Liver (tissue), 3 donors: ENCODE results near the gene CARM1.

Experiments used
- EGR1 ChIP-seq, 2 donors: IDR thresholded peaks; 2 replicates each; pipeline ENCODE4 v1.6.1; 2016 to 2018; ENCODE audit warnings: antibody characterized with exemption in 2 of 2, low read depth in 2 of 2
- FOXA1 ChIP-seq: IDR thresholded peaks from 2 replicates; pipeline ENCODE4 v1.6.1; 2016; ENCODE audit warnings: antibody characterized with exemption
- GABPA ChIP-seq, 2 donors: IDR thresholded peaks in 1 of 2; conservative IDR thresholded peaks in 1 of 2; 2 replicates each; pipeline ENCODE4 v1.6.1; 2016; ENCODE audit warnings: antibody characterized with exemption in 2 of 2, mild to moderate bottlenecking in 1 of 2, moderate library complexity in 1 of 2
- HNF4A ChIP-seq, 2 donors: conservative IDR thresholded peaks; 2 replicates each; pipeline ENCODE4 v1.6.1; 2016; ENCODE audit warnings: antibody characterized with exemption in 2 of 2, mild to moderate bottlenecking in 2 of 2
- NR2F2 ChIP-seq: IDR thresholded peaks from 2 replicates; pipeline ENCODE4 v1.6.1; 2016; ENCODE audit warnings: antibody characterized with exemption
- RAD21 ChIP-seq, 2 donors: IDR thresholded peaks; 2 replicates each; pipeline ENCODE4 v1.6.1; 2016; ENCODE audit warnings: antibody characterized with exemption in 2 of 2, mild to moderate bottlenecking in 2 of 2
- RXRA ChIP-seq, 2 donors: IDR thresholded peaks; 2 replicates each; pipeline ENCODE4 v1.6.1; 2017 to 2018; ENCODE audit warnings: antibody characterized with exemption in 2 of 2, mild to moderate bottlenecking in 1 of 2
- TAF1 ChIP-seq: conservative IDR thresholded peaks from 2 replicates; pipeline ENCODE4 v1.6.1; 2016; ENCODE audit warnings: antibody characterized with exemption, mild to moderate bottlenecking
- YY1 ChIP-seq: IDR thresholded peaks from 2 replicates; pipeline ENCODE4 v1.6.1; 2016; ENCODE audit warnings: antibody characterized with exemption, mild to moderate bottlenecking
- TF ChIP-seq, protein P1 (sequence below): fragments of 150-350 bp; IDR thresholded peaks from 2 replicates; pipeline ENCODE4 v1.5.1; 2017; ENCODE audit warnings: improper control_type of control experiment, low read depth, low read length; ENCODE audit not compliant: missing input control
- TF ChIP-seq, protein P2 (sequence below): IDR thresholded peaks from 2 replicates; pipeline ENCODE4 v1.6.1; 2016; ENCODE audit warnings: antibody characterized with exemption
- TF ChIP-seq, protein P3 (sequence below): IDR thresholded peaks from 2 replicates; pipeline ENCODE4 v1.6.1; 2016; ENCODE audit warnings: antibody characterized with exemption
- TF ChIP-seq, protein P4 (sequence below): IDR thresholded peaks from 2 replicates; pipeline ENCODE4 v1.6.1; 2016; ENCODE audit warnings: antibody characterized with exemption
- TF ChIP-seq, protein P5 (sequence below): IDR thresholded peaks from 2 replicates; pipeline ENCODE4 v1.6.1; 2016; ENCODE audit warnings: antibody characterized with exemption, mild to moderate bottlenecking
- donor health status: healthy.
- donor health status: healthy.

DNA sequence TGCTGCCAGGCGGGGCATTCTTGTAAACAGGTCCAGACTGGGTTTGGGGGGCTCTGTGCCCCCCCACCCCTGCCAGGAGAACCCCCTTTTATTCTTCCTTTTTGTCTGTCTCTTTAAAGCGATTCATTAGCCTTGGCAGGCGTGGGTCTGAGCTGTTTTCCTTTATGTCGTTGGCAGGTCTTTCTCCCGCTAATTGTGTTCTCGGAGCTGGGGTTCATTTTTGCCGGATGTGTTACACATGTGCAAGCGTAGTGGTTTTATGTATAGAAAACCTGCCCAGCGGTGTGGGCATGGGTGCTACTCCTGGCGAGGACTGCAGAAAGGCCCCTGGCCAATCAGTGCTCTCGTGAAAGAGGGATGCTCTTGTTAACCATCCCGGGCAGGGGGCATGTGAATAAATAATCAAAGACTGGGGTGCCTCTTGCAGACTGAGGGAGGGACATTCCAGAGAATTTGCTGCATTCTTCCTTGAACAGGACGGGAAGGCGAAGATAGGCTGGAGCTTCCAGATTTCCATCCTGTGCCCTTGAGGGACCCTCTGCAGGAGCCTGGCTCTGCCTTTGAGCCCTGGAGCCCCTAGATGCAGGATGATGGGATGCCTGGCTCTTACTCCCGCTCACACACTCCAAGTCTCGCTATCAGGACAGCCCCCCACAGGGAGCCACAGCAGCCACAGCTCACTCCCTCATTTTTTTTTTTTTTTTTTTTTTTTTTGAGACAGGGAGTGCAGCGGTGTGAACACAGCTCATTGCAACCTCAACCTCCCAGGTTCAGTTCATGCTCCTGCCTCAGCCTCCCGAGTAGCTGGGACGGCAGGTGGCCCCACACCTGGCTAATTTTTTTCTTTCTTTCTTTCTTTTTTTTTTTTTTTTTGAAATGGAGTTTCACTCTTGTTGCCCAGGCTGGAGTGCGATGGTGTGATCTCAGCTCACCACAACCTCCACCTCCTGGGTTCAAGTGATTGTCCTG lies 14.1 kb downstream of the CARM1 start:
- no peak for TF ChIP-seq TAF1
- TF ChIP-seq, protein P1, sequence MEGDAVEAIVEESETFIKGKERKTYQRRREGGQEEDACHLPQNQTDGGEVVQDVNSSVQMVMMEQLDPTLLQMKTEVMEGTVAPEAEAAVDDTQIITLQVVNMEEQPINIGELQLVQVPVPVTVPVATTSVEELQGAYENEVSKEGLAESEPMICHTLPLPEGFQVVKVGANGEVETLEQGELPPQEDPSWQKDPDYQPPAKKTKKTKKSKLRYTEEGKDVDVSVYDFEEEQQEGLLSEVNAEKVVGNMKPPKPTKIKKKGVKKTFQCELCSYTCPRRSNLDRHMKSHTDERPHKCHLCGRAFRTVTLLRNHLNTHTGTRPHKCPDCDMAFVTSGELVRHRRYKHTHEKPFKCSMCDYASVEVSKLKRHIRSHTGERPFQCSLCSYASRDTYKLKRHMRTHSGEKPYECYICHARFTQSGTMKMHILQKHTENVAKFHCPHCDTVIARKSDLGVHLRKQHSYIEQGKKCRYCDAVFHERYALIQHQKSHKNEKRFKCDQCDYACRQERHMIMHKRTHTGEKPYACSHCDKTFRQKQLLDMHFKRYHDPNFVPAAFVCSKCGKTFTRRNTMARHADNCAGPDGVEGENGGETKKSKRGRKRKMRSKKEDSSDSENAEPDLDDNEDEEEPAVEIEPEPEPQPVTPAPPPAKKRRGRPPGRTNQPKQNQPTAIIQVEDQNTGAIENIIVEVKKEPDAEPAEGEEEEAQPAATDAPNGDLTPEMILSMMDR = no peak
- TF ChIP-seq RXRA (IDR thresholded peaks at IDR 0.05) = no peak
- no peak for TF ChIP-seq YY1
- TF ChIP-seq FOXA1 = no peak
- TF ChIP-seq, protein P2, sequence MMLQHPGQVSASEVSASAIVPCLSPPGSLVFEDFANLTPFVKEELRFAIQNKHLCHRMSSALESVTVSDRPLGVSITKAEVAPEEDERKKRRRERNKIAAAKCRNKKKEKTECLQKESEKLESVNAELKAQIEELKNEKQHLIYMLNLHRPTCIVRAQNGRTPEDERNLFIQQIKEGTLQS = no peak
- TF ChIP-seq, protein P3, sequence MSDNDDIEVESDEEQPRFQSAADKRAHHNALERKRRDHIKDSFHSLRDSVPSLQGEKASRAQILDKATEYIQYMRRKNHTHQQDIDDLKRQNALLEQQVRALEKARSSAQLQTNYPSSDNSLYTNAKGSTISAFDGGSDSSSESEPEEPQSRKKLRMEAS = no peak
- TF ChIP-seq EGR1 (IDR thresholded peaks at IDR 0.05; ENCODE audit: low read depth in 2 of 2) = no peak
- no peak for TF ChIP-seq RAD21 (IDR thresholded peaks at IDR 0.05)
- no peak for TF ChIP-seq HNF4A (conservative IDR thresholded peaks at IDR 0.05)
- TF ChIP-seq, protein P4, sequence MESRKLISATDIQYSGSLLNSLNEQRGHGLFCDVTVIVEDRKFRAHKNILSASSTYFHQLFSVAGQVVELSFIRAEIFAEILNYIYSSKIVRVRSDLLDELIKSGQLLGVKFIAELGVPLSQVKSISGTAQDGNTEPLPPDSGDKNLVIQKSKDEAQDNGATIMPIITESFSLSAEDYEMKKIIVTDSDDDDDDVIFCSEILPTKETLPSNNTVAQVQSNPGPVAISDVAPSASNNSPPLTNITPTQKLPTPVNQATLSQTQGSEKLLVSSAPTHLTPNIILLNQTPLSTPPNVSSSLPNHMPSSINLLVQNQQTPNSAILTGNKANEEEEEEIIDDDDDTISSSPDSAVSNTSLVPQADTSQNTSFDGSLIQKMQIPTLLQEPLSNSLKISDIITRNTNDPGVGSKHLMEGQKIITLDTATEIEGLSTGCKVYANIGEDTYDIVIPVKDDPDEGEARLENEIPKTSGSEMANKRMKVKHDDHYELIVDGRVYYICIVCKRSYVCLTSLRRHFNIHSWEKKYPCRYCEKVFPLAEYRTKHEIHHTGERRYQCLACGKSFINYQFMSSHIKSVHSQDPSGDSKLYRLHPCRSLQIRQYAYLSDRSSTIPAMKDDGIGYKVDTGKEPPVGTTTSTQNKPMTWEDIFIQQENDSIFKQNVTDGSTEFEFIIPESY = no peak
- TF ChIP-seq NR2F2 = no peak
- TF ChIP-seq GABPA (IDR thresholded peaks at IDR 0.05 in 1 of 2, conservative IDR thresholded peaks at IDR 0.05 in 1 of 2) = no peak
- TF ChIP-seq, protein P5, sequence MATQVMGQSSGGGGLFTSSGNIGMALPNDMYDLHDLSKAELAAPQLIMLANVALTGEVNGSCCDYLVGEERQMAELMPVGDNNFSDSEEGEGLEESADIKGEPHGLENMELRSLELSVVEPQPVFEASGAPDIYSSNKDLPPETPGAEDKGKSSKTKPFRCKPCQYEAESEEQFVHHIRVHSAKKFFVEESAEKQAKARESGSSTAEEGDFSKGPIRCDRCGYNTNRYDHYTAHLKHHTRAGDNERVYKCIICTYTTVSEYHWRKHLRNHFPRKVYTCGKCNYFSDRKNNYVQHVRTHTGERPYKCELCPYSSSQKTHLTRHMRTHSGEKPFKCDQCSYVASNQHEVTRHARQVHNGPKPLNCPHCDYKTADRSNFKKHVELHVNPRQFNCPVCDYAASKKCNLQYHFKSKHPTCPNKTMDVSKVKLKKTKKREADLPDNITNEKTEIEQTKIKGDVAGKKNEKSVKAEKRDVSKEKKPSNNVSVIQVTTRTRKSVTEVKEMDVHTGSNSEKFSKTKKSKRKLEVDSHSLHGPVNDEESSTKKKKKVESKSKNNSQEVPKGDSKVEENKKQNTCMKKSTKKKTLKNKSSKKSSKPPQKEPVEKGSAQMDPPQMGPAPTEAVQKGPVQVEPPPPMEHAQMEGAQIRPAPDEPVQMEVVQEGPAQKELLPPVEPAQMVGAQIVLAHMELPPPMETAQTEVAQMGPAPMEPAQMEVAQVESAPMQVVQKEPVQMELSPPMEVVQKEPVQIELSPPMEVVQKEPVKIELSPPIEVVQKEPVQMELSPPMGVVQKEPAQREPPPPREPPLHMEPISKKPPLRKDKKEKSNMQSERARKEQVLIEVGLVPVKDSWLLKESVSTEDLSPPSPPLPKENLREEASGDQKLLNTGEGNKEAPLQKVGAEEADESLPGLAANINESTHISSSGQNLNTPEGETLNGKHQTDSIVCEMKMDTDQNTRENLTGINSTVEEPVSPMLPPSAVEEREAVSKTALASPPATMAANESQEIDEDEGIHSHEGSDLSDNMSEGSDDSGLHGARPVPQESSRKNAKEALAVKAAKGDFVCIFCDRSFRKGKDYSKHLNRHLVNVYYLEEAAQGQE = no peak
